ENCODE results near the gene SLCO4A1. TPM values are rescaled to one million over a fixed set of nuclear protein-coding genes. Genes with fewer than 3 reads are reported as not detected.

Gene SLCO4A1
- total RNA-seq, 1 experiment from 2014 or later: 91.6 TPM

DNA sequence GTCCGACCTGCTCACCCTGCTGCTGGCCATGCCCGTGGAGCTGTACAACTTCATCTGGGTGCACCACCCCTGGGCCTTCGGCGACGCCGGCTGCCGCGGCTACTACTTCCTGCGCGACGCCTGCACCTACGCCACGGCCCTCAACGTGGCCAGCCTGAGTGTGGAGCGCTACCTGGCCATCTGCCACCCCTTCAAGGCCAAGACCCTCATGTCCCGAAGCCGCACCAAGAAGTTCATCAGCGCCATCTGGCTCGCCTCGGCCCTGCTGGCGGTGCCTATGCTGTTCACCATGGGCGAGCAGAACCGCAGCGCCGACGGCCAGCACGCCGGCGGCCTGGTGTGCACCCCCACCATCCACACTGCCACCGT lies 67.2 kb downstream of the SLCO4A1 start:
- no peak for DNase-seq (ENCODE audit: extremely low read depth, low read depth)

DNA sequence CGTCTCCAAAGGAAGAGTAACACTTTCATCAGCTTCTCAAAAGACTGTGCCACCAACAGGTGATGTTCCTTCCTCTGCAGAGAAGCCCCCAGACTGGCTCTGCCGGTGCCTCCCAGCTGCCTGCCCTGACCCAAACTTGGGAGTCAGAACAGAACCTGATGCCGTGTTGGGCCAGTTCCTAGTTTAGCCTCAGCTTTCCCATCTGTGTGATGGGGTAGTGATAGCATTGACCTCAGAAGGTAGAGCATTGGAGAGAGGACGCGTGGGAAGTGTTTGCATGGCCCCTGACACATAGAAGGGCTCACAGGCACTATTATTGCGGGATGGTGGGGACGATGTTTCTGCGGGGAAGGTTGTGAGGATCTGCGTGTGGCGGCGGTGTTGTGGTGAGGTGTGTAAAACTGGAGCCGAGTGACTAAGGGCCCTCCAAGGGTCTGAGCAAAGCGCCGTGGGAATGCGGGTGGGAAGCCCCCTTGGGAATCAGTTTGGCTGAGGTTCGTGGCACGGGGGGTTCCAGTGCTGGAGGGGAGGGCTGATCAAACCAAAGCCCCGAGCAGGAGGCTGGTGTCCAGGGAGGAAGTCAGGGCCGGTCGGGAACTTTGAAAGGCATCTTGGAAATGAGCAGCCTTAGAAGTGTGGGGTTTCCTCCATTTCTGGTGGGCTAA lies 68.0 kb downstream of the SLCO4A1 start:
- DNase-seq (ENCODE audit: extremely low read depth, low read depth): no peak

DNA sequence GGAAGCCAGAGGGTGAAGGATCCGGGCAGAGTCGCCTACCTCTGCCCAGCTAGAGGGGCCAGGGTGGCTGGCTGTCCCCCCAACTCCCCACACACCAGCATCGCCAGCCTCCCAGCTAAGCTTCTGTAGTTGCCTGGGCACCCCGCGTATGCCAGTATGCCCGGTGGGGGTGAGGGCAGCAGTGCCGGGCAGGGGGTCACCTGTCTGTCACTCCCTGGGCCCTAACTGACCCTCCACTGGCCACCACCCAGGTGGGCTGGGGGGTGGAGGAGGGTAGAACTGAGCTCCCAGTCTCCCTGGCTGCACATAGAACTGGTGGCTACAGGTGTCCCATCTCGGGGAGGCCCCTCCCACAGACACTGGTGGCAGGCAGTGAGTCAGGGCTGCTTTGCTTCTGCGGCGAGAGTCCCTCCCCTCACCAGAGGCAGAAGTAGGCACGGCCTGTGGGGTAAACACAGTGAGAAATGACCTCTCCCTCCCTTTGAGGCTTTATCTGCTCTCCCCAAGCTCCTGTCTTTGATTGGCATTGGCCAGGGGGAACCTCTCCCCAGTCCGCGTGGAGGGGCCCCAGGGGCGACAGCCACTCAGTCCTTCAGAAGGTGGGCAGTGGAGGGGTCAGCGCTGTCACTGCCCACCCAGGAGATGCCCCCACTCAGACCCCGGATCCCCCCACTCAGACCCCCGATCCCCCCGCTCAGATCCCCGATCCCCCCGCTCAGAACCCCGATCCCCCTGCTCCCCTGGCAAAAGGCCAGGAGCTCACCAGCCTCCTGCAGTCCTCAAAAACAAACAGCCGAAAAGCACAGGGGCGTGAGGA lies 68.8 kb downstream of the SLCO4A1 start:
- no peak for DNase-seq (ENCODE audit: extremely low read depth, low read depth)

DNA sequence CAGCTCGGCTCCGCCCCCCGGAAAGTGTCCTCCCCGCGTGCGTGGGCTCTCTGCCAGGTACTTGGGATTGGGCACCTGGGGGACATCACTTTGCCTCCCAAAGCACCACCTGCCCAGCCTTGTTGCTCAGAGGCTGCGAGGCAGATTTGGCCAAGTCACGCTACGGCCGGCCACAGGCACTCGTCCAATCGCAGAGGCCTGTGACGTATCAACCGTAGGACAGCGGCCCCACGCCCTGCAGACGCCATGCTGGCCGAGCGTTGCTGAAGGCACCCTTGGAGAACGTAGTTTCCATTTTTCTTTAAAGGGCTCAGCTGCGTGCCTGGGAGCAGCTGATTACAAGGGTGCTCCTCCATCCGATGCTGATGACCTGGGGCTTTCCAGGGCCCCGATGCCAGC lies 69.4 kb downstream of the SLCO4A1 start:
- DNase-seq (ENCODE audit: extremely low read depth, low read depth): no peak

DNA sequence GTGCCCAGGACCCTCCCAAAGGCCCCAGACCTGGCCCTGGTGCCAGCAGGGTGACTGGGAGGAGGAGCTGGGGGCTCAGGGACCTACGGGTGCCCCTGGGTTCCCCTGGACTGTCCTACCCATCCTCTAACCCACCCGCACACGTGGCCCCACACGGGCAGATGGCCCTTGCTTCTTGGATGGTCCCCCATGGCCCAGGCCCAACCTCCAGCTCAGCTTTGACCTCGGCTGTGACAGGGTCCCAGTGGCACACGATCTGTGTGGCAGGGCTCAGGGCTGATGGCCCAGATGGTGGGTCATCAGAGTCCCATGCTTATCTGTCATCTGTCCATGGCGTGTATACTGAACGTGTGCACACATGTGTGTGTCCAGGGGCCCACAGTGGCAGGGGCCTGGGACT lies 70.3 kb downstream of the SLCO4A1 start:
- no peak for DNase-seq (ENCODE audit: extremely low read depth, low read depth)

DNA sequence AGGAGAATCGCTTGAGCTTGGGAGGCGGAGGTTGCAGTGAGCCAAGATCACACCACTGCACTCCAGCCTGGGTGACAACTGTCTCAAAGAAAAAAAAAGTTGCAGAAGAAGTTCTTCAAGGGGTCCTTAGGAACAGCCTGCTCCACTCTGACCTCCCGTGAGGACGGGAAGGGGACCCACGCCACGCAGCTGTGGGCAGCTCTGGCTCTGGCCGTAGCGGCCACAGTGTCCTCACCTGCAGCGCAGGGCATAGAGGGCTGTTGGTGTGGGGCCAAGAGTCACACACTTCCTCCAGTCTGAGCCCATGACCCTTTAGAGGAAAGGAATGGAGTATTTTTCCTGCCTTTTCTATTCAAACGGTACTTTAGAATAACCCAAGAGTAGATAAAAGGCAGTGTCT lies 71.7 kb downstream of the SLCO4A1 start:
- DNase-seq (ENCODE audit: extremely low read depth, low read depth): no peak

DNA sequence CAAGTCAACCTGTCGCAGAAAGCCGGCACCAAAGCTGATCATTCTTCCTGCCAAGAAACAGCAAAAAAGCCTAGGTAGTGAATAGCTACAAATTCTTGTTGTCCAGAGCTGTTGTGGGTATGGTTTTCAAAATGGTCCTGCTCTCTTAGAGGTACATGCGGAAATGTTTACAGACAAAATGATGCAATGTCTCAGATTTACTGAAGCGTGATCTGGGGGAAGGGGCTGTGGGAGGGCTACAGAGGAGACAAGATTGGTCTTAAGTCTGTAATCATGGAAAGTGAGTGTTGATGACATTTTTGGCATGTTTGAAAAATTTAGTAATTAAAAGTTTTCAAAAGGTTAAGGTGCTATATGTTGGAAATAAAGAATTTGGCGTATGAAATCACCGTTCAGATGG lies 72.5 kb downstream of the SLCO4A1 start:
- DNase-seq (ENCODE audit: extremely low read depth, low read depth): no peak

DNA sequence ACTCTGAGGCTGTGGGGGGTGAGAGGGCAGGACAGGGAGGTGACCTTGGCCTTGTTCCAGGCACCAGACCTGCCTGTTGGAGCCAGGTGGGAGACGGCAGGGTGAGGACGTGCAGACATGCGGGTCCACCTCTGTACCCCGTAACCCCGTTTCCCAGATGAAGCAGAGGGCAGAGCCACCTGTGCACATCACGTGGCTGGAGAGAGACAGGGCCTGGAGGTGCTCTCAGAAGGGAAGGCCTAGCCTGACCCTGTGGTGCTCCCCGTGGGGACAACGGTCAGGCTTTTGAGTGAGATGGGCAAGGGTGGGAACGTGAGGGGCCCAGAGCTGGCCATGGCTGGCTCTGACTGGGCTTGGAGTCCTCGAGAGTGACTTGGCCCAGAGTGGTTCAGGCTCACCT lies 72.9 kb downstream of the SLCO4A1 start:
- no peak for DNase-seq (ENCODE audit: extremely low read depth, low read depth)

DNA sequence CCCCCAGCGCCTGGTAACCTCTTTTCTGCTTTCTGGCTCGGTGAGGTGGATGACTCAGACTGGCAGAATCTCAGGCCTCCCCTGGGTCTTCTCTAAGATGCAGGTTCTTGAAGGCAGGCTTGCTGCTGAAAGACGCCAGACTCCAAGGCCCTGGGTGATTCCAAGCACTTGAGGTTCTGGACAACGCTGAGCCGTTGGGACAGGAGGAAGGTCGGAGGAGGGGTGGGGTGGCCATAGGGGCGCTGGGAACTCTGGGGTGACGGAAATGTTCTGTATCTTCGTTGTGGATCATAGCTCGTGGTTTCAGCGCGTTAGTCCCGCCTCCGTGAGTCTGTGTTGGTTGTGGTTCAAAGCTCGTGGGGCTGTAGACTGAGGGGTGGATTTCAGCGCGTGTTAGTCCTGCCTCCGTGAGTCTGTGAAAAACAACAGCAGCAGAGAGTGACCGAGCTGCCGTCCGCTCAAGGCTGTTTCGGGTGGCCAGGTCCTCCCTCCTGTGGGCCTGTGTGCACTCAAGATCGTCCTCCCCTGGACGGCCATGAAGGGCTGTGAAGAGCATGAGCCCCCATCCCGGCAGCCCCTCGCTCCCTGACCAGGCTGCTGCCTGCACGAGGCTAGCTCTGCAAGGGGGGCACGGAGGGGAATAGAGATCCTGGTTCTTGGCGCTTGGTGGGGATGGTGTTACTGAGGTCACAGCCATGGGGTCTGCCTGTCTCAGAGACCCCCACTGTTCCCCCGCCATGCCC lies 74.1 kb downstream of the SLCO4A1 start:
- DNase-seq (ENCODE audit: extremely low read depth, low read depth): no peak

DNA sequence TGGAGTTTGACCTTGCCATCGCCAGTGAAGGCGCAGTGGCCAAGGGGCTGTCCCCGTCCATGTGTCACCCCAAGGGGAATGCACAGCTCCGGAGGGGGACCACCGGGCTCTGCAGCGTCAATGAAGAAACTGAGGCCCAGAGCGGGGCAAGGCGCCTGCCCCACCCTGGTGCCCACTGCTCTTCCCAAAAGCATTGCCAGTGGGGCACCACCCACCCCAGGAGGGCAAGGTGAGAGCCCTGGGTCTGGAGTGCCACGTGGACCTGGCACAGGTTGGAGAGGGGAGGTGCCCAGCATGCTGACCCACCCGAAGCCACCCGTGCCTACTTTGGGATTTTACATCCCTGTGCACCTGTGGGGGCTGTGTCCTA lies 74.6 kb downstream of the SLCO4A1 start:
- no peak for DNase-seq (ENCODE audit: extremely low read depth, low read depth)

DNA sequence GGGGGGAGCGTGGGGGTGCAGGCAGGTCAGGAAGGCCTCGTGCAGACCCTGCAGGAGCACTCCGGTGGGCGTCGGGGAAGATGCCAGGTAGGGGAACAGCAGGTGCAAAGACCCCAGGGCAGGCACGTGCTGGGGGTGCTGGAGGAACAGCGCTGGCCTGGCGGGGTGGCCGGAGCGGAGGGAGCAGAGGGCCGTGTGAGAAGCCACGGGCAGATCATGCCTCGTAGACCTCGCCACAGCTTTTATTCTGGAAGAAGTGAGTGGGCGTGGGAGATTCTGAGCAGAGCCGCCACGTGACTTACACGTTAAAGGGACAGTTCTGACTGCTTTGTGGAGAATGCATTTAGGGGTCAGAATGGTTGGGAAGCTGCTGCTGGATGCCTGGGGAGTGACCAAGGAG lies 75.6 kb downstream of the SLCO4A1 start:
- no peak for DNase-seq (ENCODE audit: extremely low read depth, low read depth)

DNA sequence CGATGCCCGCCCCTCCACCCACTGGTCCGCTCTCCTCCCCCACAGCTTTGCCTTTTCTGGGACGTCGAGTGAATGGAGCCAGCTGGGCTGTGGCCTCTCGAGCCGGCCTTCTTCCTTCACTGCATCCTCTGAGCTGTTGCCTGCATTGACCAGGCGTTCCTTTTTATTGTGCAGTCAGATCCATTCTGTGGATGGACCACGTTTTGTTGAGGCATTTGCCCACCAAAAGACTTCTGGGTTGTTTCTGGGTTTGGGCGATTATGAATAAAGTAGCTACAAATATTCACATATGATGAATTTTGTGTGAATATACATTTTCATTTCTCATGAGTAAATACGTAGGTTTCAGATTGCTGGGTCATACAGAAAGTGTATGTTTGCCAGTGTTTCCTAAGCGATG lies 76.2 kb downstream of the SLCO4A1 start:
- no peak for DNase-seq (ENCODE audit: extremely low read depth, low read depth)

DNA sequence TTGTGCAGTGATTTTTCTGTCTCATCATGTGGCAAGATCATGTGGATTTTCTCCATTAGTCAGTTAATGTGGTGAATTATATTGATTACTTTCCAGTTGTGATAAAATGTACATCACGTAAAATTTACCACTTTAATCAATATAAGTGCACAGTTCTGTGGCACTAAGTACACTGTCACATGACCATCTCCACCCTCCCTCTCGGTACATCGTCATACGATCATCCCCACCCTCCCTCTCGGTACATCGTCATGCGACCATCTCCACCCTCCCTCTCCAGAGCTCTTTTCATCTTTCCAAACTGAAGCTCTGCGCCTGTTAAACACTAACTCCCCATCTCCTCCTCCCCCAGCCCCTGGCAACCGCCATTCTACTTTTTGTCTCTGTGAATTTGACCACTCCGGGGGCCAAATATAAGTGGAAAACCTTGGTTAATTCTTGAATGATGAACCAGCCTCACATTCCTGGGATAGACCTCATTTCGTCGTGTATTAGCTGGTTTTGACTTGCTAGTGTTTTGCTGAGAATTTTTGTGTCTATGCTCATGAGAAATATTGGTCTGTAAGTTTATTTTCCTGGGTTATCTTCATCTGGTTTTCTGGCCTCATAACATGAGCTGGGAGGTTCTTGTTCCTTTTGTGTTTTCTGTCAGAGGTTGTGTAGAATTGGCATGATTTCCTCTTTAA lies 77.1 kb downstream of the SLCO4A1 start:
- no peak for DNase-seq (ENCODE audit: extremely low read depth, low read depth)

Other genes starting within 250 kb of the SLCO4A1 start
- 2.1 and 3.1 TPM in 2 replicates for gene CABLES2, start 235.2 kb upstream of the SLCO4A1 start, total RNA-seq (2014; rRNA removed; shearing (Covaris generic))
- gene RBBP8NL, start 215.0 kb upstream of the SLCO4A1 start, total RNA-seq (2014; rRNA removed; shearing (Covaris generic)): not detected in 2 replicates
- gene GATA5, start 166.5 kb upstream of the SLCO4A1 start, total RNA-seq (2014; rRNA removed; shearing (Covaris generic)): 0.26 and 0.52 TPM in 2 replicates
- 19.3 and 22.3 TPM in 2 replicates for gene NTSR1, start 66.3 kb downstream of the SLCO4A1 start, total RNA-seq (2014; rRNA removed; shearing (Covaris generic))
- gene MRGBP, start 154.0 kb downstream of the SLCO4A1 start, total RNA-seq (2014; rRNA removed; shearing (Covaris generic)): 36.4 and 36.7 TPM in 2 replicates
- gene OGFR, start 162.3 kb downstream of the SLCO4A1 start, total RNA-seq (2014; rRNA removed; shearing (Covaris generic)): 32.6 and 34.8 TPM in 2 replicates
- 5.8 and 7.8 TPM in 2 replicates for gene COL9A3, start 174.5 kb downstream of the SLCO4A1 start, total RNA-seq (2014; rRNA removed; shearing (Covaris generic))
- gene TCFL5, start 219.3 kb downstream of the SLCO4A1 start, total RNA-seq (2014; rRNA removed; shearing (Covaris generic)): 14.1 and 15.1 TPM in 2 replicates